Activated CD8-positive, alpha-beta memory T cell treated with anti-CD3 and anti-CD28 coated beads, Interleukin-2, amount 50 U/mL, for 4 hours (primary cell): Measurements from ENCODE around the gene AMIGO2.
"Not testable (repeated sequence)": the region's sequence is repeated elsewhere in the genome, so short reads cannot be mapped to it uniquely, and the experiment has no call there.

Experiments
- DNase-seq: peaks from one replicate; pipeline ENCODE4 v3.0.0-alpha.2; 2020

AMIGO2 gene, protein sequence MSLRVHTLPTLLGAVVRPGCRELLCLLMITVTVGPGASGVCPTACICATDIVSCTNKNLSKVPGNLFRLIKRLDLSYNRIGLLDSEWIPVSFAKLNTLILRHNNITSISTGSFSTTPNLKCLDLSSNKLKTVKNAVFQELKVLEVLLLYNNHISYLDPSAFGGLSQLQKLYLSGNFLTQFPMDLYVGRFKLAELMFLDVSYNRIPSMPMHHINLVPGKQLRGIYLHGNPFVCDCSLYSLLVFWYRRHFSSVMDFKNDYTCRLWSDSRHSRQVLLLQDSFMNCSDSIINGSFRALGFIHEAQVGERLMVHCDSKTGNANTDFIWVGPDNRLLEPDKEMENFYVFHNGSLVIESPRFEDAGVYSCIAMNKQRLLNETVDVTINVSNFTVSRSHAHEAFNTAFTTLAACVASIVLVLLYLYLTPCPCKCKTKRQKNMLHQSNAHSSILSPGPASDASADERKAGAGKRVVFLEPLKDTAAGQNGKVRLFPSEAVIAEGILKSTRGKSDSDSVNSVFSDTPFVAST

DNA sequence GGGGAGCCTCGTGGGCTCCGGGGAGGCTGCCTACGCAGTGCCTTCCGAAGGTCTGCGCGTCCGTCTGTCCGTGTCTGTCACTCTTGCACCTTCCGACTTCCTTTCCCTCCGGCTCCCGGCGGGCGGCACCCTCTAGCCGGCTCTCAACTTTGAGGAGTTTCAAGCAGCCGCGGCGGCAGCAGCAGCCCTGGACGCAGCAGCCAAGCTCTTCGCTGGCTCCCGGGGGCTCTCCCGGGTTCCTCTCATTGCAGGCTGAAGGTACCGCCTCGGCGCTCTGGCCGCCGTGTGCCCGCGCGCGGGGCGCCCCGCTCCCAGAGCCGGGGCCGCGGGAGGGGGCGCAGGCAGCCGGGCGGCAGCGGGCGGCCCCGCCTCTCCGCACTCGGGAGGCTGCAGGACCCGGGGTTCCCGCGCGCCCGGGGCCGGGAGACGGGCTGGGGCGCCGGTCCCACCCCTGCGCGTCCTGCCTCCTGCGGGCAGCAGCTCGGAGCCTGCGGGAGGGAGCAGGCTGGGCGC, at the start of gene AMIGO2, which contains the start of gene PCED1B:
Gene AMIGO2, minus strand, starts transcription at position 492 of the 513 bp plus-strand sequence. CDS start 957 bp downstream, outside the sequence.
Gene PCED1B, plus strand, starts transcription at position 154 of the 513 bp plus-strand sequence. CDS start 155,443 bp downstream, outside the sequence.
- DNase-seq = peak; percentile 69

DNA sequence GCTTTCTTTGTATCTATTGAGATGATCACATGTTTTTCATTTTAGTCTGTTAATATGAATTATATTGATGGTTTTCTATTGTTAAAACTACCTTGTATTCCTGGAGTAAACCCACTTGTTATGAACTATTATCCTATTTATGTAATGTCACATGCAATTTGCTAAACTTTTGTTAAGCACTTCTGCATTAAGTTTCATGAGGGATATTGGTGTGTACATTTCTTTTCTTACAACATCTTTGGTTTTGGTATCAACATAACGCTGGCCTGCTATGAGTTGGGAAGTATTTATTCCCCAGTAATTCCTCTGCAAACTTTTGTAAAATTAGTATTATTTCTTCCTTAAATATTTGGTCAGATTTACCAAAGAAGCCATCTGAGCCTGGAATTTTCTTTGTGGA, 46.5 kb upstream of the AMIGO2 start:
- DNase-seq = no peak

DNA sequence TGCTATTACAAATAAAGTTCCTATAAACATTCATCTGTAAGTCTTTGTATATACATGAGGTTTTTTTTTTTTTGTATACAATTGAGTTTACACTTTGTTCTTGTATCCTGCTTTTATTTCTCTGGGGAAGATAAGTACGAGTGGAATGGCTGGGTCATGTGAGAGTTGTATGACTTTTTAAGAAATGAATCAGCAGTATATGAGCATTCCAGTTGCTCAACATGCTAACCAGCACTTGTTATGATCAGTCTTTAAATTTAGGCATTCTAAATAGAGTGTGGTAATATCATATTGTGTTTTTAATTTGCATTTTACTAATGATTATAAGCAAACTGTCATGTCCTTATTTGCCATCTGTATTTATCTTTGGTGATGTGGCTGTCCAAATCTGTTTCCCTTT, 44.7 kb upstream of the AMIGO2 start:
- no peak for DNase-seq

DNA sequence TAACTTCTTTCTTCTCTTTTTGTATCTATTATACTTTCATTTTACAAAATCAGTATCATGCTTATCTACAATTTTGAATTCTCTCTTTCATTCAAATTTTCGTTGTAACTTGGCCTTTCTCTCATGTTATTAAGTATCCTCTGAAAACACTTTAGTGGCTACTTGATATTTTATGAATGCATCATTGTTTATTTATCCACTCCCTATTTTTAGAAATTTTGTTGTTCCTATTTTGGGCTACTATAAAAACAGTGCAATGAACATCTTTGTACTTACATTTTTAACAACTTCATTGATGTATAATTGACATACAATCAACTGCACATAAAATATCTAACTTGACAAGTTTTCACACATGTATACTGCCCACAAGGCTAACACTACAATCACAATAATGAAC, 44.0 kb upstream of the AMIGO2 start:
- no peak for DNase-seq

DNA sequence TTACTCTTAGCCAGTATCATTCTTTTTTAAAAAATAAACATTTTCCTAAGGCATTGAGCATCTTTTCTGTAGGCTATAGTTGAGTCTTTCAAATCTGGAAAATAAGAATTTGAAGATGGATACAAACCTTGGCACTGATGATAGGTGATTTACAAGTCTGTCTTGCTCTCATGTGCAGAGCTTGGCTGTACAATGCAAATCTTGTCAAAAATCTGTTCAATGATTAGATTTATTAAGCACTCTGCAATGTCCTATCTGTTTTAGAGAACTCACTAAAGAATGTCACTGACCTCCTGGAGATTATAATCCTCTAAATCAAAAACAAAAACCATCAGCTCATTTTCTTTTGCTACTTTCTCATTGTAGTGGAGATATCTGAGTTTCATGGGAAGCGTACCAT, 42.8 kb upstream of the AMIGO2 start:
- no peak for DNase-seq

DNA sequence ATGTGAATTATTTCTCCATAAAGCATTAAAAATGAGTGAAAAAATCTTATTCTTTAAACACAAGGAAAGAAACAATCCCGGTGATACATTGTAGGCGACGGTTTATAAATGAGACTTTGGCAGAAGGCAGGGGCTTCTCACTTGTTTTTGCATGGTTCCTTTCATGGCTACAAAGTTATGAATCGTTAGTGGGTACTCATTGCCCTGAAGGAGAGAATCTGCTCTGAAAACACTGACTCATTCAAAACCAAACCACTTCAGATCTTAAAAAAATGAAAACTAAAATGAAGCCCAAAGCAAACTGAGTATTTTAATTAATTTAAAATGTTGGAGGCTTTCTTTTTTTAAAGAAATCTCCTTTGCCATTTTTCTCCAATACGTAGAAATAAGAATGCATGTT, 41.4 kb upstream of the AMIGO2 start:
- DNase-seq = no peak

DNA sequence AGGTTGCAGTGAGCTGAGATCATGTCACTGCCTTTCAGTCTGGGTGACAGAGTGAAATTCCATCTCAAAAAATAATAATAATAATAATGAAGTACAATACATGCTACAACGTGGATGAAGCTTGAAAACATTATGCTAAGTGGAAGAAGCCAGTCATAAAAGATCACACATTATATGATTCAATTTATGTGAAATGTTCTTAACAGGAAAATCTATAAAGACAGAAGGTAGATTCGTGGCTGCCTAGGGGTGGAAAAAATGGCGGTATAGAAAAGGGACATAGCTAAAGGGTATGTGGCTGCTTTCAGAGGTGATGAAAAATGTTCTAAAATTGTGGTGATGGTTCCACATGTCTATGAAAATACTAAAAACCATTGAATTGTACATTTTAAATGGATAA, 41.0 kb upstream of the AMIGO2 start:
- no peak for DNase-seq

DNA sequence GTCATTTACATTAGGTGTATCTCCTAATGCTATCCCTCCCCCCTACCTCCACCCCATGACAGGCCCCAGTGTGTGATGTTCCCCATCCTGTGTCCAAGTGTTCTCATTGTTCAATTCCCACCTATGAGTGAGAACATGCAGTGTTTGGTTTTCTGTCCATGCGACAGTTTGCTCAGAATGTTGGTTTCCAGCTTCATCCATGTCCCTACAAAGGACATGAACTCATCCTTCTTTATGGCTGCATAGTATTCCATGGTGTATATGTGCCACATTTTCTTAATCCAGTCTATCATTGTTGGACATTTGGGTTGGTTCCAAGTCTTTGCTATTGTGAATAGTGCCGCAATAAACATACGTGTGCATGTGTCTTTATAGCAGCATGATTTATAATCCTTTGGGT, 37.5 kb upstream of the AMIGO2 start:
- DNase-seq = not testable (repeated sequence)

DNA sequence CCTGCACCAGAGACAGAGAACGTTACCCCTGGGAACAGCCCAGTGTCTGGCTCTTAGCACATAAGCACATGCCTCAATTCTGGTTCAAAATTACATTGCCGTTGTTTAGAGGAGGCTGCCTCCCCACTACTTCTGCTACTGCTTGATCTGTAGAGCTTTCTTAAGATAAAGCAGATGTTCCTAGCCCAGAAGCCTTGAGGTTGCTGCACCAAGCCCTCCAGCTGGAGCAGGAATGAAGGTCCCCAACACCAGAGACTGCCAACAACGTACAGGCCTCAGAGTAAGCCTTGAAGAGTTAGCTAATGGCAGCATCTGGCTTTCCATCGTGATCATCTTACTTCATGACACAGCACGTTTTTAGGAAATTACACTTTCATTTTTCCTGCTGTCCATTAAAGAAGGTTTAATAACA, 34.7 kb upstream of the AMIGO2 start:
- DNase-seq = no peak

DNA sequence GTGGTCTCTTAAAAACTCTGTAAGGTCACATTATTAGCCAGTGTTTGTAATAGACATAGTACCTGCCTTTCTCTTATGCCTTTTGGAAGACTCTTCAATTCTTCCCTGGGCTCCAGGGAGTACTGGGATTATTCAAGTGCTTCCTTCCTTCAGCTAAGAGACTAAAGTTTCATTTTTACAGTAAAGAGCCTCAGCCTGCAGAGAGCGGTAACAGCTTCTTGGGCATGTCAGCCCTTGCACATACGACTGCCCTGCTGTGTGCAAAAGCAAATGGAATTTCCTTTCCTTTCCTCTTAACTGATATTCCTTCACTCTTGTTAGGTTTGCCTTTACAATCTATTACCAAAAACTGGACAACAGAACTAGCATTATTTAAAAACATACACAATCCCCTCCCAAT, 32.9 kb upstream of the AMIGO2 start:
- no peak for DNase-seq

DNA sequence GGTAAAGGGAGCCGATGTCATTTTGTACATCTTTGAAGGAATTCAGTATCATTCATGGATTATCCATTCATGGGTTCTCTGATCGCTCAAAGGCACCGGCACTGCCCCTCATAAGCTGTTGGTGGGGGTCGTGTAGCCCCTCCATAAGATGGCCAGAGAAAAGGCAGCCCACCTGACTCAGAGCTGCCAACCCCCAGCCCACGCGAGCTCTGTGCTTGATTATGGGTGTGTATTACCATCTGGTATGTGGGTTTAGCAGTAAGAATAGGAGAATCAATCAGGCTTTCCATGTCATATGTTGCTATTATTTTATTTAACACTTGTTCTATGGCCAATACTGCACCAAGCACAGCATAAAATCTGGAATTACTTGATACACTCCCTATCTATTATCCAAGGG, 32.1 kb upstream of the AMIGO2 start:
- DNase-seq = no peak

DNA sequence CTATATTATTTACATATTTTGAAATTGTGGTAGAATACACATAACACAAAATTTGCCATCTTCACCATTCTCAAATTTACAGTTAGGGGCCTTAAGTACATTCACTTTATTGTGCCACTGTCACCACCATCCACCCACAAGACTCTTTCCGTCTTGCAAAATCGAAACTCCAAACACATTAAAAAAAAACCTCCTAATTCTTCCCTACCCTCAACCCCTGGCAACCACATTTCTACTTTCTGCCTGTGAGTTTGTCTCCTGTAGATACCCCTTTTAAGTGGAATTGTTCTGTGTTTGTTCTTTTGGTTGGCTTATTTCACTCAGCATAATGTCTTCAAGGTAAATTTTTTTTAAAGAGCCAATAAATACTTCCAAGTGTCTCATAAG, 31.6 kb upstream of the AMIGO2 start:
- no peak for DNase-seq

DNA sequence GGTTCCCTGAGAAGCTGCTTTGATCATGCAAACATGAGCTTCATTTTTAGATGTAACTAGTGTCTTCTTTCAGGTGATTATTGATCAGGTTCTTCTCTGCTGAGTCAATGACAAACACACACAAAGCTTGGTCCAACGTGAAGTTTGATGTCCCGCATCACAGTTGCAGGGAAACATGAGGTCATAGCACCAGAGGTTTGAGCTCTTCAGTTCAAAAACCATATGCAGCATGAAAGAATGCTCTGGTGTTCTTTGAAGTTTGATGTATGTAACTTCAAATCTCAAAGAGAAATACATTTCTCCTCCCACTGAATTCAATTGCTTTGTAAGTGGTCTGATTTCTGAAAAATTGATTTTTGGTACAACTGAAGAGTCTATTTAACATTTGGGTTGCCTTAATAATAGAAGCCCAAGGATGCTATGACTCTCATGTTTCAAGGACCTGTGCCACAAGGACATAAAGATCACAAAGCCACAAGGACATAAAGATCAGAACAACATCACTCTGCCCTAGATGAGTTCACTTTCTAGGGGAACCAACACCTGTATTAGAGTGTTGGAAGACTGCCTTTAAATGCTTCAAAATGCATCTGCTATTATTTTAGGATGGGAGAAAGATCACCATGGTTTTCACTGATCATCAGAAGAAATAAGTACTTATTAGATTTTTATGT, 31.1 kb upstream of the AMIGO2 start:
- DNase-seq = no peak

DNA sequence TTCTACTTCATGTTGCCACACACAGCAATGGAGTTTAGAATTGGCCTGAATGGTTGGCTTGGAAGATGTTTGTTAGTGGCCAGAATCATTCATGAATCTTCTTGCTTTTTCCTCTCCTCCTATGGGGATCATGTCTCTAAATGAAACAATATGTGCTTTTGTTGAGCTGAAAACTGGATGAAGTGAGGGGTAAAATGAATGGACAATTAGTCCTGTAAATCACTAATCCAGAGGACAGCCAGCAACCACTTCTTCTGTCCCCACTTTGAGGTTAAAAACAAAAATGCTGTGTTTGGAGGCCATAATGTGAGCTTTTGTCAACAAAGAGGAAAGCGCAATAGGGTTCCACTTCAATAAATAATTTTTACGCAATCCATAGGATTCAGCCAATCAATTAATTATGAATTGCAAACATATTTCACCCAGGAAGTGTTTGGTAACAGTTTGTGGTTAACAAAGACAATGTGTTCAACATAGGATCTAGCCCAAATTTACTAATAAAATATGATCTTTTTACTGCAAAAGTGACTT, 30.3 kb upstream of the AMIGO2 start:
- DNase-seq = no peak

DNA sequence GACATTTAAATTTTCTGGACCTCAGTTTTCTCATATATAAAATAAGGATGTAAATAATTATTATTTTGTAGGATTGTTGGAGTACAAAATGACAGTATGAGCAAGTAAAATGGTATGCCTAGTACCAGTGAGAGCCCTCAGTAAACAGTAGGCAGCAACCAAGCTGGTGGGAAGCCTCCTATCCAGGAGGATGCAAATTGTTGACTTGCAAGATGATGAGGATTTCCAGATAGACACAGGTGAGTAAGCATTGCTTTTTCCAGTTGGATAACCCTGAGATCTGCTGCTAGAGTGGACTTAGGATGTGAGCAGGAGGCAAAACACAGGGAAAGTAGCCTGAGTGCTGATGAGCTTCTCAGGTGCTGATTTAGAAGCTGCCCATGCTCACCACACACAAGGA, 28.2 kb upstream of the AMIGO2 start:
- no peak for DNase-seq

DNA sequence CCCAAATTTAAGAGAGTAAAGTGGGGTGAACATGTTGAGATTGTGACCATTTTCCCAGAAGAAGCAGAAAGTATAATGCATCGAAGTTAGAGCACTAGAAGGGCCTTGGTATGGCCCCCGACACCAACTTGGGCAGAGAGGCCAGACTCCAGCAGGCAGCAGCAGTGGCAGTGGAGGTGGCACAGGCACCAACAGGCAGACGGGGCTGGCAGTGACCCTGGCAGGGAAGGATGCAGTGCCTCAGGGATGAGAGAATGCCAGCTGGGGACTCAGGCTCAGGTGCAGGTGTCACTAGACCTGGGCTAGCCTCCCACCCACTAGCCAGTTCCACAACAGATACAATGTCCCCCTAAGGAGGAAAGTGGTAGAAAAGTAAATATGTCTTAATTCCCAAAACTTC, 27.7 kb upstream of the AMIGO2 start:
- DNase-seq = no peak

DNA sequence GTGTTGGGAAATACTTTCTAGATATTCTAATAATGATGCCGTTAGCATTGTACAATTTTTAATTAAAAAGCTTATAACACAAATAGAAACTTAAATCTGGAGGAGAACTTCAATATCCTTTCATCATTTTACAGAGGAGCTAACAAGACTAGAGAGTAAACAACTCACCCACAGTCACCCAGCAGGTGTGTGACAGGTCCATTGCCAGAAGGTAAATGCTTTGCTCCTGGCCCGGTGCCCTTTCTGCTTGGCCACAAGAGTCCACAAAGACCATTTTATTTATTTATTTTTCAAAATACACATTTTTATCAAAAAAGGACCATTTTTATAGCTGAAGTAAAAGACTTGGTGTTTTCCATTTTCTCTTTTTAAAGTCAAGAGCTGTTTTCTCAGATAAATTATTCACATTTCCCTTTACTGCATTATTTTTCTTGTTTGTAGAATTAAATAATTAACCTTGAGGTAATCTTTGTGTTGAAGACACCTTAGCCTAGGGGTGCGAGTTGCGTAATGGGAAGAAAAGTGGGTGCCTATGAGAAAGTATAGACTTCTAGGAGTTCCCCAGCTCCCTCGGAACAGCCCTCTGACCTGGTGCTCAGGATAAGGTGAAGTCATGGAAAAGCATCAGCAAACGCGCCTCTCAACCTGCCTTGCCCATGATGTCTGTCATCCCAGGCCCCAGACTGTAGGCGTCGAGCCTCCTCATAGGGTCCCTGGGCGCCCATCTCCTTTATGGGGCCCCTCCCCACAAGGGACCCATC, 26.3 kb upstream of the AMIGO2 start:
- DNase-seq = no peak

DNA sequence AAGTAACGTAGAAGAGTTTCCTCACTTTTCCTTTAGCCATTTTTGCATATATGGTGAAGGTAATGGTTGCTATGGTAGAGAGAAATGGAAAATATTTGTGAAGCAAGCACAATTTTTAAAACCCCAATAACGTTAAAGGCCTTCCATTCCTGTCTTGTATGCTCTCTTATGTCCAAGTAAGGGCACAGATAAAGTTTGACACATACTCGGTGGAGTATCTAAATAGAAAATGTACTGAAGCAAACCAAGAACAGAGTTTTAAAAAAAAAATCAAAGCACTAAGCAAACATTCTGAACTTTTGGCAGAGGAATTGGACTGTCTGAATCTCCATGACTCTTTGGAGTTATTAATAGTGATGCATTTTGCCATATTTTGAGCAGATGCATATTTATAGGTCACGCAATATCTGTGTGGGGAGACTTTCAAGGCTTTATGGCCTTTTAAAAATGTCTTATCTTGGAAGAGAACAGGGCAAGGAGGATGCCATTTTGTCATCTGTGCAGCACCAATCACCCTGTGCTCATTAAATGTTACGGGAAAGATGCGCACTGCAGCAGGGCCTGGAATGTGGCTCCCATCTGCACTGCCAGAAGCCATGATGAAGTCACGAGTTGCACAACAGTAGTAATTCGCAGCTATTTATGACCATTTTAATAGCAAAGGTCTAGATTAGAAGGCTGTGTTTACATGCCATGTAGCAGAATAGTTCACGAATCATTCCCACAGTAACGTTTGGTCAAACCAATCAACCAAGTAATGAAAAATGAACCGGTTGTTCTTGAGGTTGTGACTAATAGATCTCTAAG, 23.3 kb upstream of the AMIGO2 start:
- DNase-seq = no peak

DNA sequence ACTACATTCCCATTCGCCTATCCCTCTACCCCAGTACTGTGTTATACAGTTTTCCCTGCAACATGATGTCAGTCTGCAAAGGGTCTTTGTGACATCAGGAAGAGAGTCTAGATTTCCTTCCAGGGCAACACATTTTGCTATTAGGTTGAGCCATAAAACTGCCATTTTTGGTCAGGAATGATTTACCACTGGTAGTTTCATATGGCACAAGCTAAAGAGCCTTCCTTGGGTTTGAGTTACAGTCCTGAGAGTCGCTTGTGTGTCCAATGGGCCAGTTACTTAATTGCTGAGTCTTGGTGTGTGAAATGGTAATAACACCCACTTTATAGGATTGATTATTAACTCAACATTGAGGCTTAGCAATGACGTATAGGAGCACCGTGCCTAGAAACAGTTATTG, 22.6 kb upstream of the AMIGO2 start:
- no peak for DNase-seq

DNA sequence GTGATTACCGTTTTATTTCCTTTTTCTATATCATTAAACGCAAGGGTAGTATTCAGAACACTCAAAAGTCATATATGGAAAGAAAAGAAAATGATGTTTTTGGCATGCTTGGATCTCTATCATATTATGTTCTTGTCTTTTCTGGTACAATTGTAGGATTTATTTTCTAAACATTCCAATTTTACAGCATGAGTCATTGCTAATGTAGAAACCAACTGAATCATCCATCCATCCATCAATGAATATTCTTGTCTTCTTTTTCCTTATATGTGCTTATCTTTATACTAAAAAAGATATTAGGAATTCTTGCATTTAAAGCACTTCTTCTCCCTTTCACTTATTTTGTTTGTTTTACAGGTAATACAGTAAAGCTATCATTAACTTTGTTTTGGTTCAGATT, 20.4 kb upstream of the AMIGO2 start:
- no peak for DNase-seq

DNA sequence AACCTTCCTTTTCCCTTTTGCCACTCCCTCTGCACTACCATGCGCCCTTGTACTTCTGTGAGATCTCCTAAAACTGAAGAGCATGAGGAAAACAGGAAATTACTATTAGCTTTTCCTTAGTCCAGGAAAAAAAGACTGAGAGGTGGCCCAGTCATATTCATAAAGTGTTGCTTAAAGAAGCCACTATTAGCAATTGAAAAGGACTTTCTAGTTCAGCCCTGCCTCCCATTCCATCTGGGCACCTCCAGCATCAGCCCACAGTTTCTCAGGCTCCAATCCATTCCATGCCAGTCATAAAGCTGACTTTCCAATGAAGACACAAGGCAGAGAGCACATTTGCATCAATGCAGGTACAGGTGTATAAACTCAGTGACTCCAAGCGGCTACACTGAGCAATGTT, 19.9 kb upstream of the AMIGO2 start:
- no peak for DNase-seq

DNA sequence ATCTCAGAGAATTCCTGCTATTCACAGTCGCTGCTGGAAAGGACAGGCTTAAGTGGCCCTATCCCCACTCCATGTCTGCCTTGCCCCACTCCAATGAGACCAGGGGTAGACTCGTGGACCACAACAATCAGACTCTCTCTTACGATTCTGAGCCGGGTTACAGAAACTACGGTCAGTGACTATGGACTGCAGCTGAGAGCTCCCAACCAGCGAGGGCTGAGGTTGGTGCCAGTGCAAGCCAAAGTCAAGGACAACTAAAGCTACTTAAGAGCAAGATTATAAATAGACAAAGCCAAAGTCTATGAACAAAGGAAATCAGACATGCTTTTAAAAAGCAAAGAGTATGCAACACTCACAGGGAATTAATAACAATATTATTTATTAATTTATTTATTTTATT, 18.3 kb upstream of the AMIGO2 start:
- DNase-seq = no peak
